Skeletal muscle satellite cell (primary cell): ENCODE data around the gene PRKCSH.
A peak's percentile ranks its signal among the peaks of the same experiment; 100 is the strongest.
"Not testable (repeated sequence)": the region's sequence is repeated elsewhere in the genome, so short reads cannot be mapped to it uniquely, and the experiment has no call there.

Experiments
- H3K27me3 ChIP-seq: 2 replicates; pipeline ENCODE4 v1.7.0; 2013; ENCODE audit warnings: low read length; ENCODE audit not compliant: control insufficient read depth, insufficient read depth
- H3K36me3 ChIP-seq: 2 replicates; pipeline ENCODE4 v1.7.0; 2013; ENCODE audit warnings: mild to moderate bottlenecking, control low read depth, low read length; ENCODE audit not compliant: insufficient read depth
- H3K4me1 ChIP-seq: 2 replicates; pipeline ENCODE4 v1.7.0; 2013; ENCODE audit warnings: low read length; ENCODE audit not compliant: control insufficient read depth, insufficient read depth
- H3K4me2 ChIP-seq: 2 replicates; pipeline ENCODE4 v1.7.0; 2013; ENCODE audit warnings: mild to moderate bottlenecking, low read length
- H3K4me3 ChIP-seq: 2 replicates; pipeline ENCODE4 v1.7.0; 2013; ENCODE audit warnings: low read length
- H3K9ac ChIP-seq: 2 replicates; pipeline ENCODE4 v1.7.0; 2013; ENCODE audit warnings: mild to moderate bottlenecking, low read depth, low read length, moderate library complexity
- H3K9me3 ChIP-seq: replicated peaks from 2 replicates; pipeline ENCODE4 v1.7.0; 2013; ENCODE audit warnings: mild to moderate bottlenecking, control low read depth, low read length

Gene PRKCSH

DNA sequence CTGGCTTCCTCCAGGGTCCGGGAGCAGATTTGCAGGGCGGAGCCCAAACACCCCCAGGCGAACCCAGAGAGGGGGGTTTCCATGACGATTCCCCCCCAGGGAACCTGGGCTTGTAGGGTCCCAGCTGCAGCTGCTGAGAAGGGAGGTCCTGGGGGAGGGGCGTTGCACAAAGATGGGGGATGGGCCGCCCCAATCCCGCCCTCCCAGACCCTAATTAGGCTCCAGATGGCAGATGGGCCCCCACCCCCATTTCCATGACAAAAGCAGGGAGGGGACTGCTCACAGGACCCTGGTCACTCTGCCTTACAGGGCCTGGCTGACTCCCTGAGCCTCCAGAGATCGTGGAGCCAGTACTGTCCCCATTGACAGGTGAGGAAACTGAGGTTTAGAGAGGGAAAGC, 30.2 kb downstream of the PRKCSH start:
- no peak overlapping the region for H3K4me3 ChIP-seq
- H3K9ac ChIP-seq = no peak overlapping the region
- H3K4me1 ChIP-seq = no peaks in the 10 kb centered on the region
- no peaks in the 10 kb centered on the region for H3K36me3 ChIP-seq
- no peaks in the 10 kb centered on the region for H3K9me3 ChIP-seq
- no peaks in the 10 kb centered on the region for H3K27me3 ChIP-seq
- H3K4me2 ChIP-seq = no peak overlapping the region

DNA sequence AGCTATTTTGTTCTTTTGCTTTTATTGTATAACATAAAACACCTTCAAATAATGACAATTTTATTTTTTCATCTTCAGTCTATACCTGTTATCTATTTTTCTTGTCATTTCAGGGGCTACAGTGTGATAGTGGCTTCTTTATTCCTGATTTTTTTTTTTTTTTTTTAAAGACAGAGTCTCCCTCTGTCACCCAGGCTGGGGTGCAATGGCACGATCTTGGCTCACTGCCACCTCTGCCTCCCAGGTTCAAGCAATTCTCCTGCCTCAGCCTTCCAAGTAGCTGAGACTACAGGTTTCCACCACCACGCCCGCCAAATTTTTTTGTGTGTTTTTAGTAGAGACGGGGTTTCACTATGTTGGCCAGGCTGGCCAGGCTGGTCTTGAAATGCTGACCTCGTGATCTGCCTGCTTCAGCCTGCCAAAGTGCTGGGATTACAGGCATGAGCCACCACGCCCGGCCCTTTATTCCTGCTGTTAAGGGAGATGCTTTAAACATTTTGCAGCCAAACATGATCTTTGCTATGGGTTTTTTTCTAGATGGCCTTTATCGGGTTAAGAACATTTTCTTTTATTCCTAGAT, 32.9 kb downstream of the PRKCSH start:
- not testable (repeated sequence) for H3K36me3 ChIP-seq, H3K4me3 ChIP-seq, H3K9ac ChIP-seq, H3K4me1 ChIP-seq, H3K27me3 ChIP-seq, H3K9me3 ChIP-seq, H3K4me2 ChIP-seq

DNA sequence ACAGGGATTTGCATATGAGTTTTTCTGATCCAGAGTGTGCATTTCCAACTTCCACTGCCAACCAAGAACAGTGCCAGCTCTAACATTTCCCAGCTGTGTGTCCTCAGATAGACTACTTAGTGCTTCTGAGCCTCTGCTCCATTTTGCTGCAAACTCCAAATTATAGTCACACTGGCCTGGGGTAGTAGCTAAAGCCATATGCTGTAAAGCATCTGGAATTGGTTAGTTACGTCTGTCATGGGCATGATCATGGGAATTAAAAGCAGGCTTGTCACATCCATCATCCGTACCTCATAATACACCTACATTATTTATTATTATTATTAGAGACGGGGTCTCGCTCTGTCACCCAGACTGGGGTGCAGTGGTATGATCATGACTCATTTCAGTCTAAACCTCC, 38.3 kb downstream of the PRKCSH start:
- Histone ChIP-seq H3K27me3 (peaks cover 24% of the 10 kb centered on the region), H3K4me2 (no peak overlapping the region), H3K4me1 (no peaks in the 10 kb centered on the region), H3K9ac (no peak overlapping the region), H3K9me3 (no peaks in the 10 kb centered on the region), H3K36me3 (no peaks in the 10 kb centered on the region), H3K4me3 (no peak overlapping the region)

DNA sequence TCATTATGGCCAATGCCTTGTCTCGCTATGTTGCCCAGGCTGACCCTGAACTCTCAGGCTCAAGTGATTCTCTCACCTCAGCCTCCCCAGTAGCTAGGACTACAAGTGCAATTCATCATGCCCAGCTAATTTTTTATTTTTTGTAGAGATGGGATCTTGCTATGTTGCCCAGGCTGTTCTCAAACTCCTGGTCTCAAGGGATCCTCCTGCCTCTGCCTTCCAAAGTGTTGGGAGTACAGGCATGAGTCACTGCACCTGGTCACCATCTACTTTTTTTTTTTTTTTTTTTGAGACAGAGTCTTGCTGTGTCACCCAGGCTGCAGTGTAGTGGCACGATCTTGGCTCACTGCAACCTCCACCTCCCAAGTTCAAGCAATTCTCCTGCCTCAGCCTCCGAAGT, 39.9 kb downstream of the PRKCSH start:
- H3K9ac ChIP-seq, H3K9me3 ChIP-seq, H3K4me3 ChIP-seq, H3K4me2 ChIP-seq, H3K4me1 ChIP-seq, H3K36me3 ChIP-seq: not testable (repeated sequence)
- H3K27me3 ChIP-seq = peaks cover 34% of the 10 kb centered on the region

DNA sequence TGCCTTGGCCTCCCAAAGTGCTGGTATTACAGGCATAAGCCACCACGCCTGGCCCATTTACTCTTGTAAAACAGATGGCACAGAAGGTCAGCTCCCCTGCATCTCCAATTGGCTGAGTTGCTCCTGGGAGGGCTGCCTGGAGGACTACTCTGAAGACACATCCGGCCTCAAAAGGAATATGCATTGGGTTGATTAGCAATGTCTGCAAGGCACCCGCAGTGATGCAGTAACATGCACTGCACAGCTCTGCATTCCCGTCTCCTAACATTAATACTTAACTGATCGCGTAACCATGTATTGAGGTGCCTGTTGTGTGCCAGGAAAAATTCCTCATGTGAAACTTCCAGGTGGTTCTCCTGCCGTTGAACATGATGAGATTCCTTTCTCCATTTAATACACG, 40.4 kb downstream of the PRKCSH start:
- no peaks in the 10 kb centered on the region for H3K9me3 ChIP-seq
- no peaks in the 10 kb centered on the region for H3K4me1 ChIP-seq
- no peaks in the 10 kb centered on the region for H3K36me3 ChIP-seq
- no peak overlapping the region for H3K4me2 ChIP-seq
- no peak overlapping the region for H3K4me3 ChIP-seq
- peaks cover 39% of the 10 kb centered on the region for H3K27me3 ChIP-seq
- no peak overlapping the region for H3K9ac ChIP-seq

DNA sequence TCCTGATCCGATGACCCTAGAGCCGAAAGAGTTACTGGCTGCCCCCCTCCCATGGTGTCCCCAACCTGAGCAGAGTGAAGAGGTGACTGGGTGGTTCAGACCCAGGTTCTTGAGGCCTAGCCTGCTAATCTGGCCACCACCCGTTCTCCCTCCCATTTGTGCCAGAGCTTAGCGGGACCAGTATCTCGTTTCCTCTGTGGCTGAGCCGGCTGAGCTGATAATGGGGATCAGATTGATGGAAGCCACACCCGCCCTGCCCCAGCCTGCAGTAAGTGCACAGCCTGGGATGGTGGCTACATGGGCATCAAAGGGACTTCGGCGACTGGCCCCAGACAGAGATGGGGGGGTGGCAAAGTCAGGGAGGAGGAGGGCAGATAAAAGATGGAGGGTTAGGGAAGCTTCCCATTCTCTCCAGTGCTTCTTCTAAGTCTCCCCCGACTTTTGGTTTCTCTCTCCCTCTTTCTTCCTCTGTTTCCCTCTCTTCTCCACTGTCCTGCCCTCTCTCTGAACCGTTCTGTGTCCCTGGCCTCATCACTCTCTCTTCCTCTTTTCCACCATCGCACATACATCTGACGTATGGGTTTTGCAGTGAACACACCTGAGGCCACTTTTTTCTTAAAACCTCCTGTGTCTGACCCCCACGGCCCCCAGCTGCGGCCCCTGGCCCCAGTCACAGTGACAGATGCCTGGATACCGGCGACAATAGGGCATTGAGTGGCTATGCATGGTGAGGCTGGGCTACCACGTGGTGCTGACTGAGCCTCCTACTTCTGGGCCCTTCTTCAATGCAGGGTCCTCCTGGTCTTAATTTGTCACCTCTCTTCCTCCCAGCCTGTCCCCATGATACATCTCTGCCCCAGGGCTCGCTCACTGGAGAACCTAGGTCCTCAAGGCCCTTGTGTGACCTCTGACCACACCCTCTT, 43.0 kb downstream of the PRKCSH start:
- no peaks in the 10 kb centered on the region for H3K9me3 ChIP-seq
- H3K4me3 ChIP-seq = no peak overlapping the region
- no peak overlapping the region for H3K9ac ChIP-seq
- H3K4me2 ChIP-seq = no peak overlapping the region
- H3K4me1 ChIP-seq = peaks cover 11% of the 10 kb centered on the region
- no peaks in the 10 kb centered on the region for H3K36me3 ChIP-seq
- H3K27me3 ChIP-seq = peaks cover 52% of the 10 kb centered on the region

DNA sequence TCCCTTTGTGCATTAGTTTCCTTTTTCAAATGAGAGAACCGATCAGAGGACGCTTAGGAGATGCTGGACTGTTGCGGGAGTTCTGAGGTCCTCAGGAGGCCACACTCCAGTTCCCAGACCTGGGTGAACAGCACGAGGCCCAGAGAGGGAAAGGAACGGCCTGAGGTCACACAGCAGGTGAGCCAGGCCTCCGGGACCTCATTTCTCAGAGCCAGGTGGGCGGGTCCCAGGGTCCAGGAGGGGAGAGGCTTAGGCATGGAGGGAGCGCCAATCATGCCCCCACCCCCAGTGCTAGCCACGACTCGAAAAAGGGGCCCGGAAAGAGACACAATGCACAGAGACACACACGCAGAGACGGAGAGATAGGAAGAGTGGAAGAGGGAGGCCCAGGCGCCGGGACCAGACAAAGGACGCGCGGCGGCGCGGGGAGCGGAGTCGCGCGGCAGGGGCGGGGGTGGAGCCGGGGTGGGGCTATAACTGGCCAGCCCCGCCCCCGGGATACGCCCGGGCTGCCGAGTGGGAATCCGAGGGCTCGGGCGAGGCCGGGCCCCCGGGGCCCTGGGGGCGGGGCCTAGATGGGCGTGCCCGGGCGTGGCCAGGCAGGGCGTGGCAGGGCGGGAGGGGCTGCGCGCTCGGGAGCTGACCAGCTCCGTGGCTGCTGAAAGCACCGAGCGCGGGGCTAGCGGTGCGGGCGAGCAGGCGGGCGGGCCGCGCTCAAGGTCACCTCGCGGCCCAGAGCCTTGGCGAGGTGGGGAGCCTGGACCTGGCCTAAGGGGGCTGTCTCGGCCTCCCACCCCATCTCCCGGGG, 43.9 kb downstream of the PRKCSH start:
- Histone ChIP-seq H3K9me3 (no peaks in the 10 kb centered on the region), H3K27me3 (peaks cover 45% of the 10 kb centered on the region), H3K9ac (no peak overlapping the region), H3K4me3 (no peak overlapping the region), H3K4me2 (no peak overlapping the region), H3K4me1 (peaks cover 11% of the 10 kb centered on the region), H3K36me3 (no peaks in the 10 kb centered on the region)

DNA sequence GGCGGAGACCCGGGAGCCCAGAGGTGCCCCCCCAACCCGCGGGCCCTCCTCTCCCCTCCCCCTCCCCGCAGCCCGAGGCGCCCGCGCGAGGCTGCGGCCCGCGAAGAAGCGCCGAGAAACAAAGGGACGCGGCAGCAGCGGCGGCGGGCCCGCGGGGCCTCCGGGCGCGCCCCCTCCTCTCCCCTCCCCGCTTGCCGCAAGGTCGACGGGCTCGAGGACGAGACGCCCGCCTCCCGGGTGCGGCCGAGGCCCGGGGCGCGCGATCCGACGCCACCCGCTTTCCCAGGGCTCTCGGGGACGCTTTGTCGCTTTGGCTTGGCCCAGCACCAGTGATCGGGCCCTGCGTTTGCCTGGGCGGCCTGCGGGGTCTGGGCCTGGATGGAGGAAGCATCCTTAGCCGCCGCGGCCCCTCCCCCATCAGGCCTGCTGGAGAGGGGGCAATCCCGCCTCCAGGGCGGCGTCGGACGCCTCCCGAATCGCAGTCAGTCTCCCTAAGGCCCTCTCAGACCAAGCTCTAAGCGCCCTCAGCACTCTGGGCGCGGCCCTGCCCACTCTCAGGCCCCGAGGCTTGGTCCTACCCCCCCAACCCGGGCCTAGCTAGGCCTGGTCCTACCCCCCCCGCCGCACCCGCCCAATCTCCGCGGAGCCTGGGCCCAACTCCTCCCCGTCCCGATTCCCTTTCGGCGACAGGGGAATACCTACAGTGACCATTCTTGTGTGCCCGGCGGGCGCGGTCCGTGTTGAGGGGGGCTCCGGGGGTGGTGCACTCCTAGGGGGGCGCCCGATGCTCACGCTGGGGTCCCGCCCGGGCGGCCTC, 44.7 kb downstream of the PRKCSH start:
- H3K4me1 ChIP-seq = peaks cover 11% of the 10 kb centered on the region
- peaks cover 45% of the 10 kb centered on the region for H3K27me3 ChIP-seq
- no peaks in the 10 kb centered on the region for H3K36me3 ChIP-seq
- no peak overlapping the region for H3K9ac ChIP-seq
- H3K4me2 ChIP-seq = no peak overlapping the region
- no peak overlapping the region for H3K4me3 ChIP-seq
- H3K9me3 ChIP-seq = no peaks in the 10 kb centered on the region

DNA sequence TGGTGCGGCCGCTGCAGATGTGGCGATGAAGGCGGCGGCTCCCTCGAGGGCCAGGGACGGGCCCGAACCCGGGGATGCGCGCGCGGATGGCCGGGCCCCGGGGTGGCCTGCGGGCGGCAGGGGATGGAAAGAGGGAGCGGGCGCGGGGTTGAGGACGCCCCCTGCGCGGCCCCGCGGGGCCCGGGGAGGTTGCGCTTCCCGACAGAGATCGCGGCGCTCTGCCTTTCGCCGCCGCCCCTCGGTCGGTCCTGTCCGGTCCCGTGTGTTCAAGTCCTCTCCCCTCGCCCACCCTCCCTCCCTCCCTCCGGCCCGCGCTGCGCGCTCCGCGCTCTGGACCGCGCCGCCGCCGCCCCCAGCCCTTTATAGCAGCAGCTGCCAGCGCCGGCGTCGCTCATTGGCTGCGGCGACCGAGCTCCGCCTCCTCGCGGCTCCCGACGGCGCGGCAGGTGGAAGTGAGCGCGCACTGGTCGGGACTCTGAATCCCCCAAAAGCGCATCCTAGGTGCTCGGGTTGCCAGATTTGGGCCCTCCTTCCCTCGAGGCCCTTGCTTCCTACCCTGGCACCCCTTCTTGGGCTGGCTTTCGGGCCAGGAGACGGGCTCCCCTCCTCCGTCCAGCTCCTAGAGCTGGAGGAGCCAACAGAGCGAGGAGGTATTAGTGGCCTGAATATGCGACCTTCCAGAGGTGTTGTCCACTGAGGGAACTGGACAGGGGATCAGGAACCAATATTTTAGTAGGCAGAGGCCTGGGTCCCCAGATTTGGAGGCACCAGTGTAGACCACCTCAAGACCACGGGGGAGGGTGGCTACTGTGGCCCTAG, 45.5 kb downstream of the PRKCSH start, which contains the start of gene ELAVL3:
Gene ELAVL3 (minus strand): TSS at position 332 of the 819 bp plus-strand sequence. CDS start 438 bp downstream, outside the sequence.
- Histone ChIP-seq H3K27me3 (peaks cover 45% of the 10 kb centered on the region), H3K9me3 (no peaks in the 10 kb centered on the region), H3K4me1 (peaks cover 11% of the 10 kb centered on the region), H3K4me3 (no peak within 1 kb of the TSS), H3K9ac (no peak within 1 kb of the TSS), H3K4me2 (peak within 1 kb of the TSS; percentile 76), H3K36me3 (no peaks in the 10 kb centered on the region)

DNA sequence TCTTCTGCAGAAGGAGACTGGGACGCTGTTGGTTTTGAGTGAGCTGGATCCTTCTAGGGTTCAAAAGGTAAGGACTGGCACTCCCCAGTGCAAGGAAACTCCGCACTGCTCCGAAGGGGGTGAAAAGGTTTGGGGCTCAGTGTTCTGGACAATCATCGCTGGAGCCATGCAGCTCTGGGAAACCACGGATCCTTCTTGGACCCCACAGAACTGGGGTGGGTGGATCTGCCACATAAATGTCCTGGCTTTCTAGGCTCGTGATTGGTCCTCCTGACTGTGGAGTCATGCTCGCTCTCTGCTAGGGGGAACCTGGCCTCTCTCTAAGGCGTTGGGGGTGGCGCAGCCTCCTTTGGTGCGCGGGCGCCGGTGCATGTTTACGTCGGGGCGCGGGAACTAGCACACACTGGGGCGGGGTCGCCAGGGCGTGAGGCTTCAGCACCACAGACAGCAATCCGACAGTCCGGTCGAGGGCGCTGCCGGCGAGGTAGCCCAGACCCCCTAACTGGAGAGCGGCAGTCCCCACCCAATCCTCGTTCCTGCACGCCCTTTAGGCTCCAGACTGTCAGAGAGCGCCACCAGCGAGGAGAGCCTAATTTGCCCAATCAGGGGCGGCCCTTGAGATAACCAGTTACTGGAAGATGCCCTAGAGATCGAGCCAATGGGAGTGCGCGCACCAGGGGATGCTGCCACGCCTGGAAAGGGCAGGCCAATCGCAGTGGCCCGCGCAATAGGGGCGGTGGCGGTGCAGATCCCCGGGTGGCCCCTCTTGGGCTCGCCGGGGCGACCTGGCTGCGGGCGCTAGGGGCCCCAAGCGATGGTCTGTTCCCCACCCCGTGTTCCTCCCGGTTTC, 46.3 kb downstream of the PRKCSH start:
- Histone ChIP-seq H3K9me3 (no peaks in the 10 kb centered on the region), H3K36me3 (no peaks in the 10 kb centered on the region), H3K9ac (no peak overlapping the region), H3K4me2 (peak overlapping the region; percentile 76), H3K27me3 (peaks cover 45% of the 10 kb centered on the region), H3K4me3 (peak overlapping the region; percentile 62), H3K4me1 (peaks cover 11% of the 10 kb centered on the region)
